Activated CD4-positive, alpha-beta T cell treated with anti-CD3 and anti-CD28 coated beads, Interleukin-2, amount 50 U/mL, for 24 hours (primary cell): ENCODE results near the gene ODAD3.
"Not testable (repeated sequence)": the region's sequence is repeated elsewhere in the genome, so short reads cannot be mapped to it uniquely, and the experiment has no call there.

ENCODE experiments used
- DNase-seq, 2 donors: peaks; one replicate each; pipeline ENCODE4 v3.0.0-alpha.2; 2020; ENCODE audit warnings: low read depth in 1 of 2, low spot score in 1 of 2

Gene ODAD3

DNA sequence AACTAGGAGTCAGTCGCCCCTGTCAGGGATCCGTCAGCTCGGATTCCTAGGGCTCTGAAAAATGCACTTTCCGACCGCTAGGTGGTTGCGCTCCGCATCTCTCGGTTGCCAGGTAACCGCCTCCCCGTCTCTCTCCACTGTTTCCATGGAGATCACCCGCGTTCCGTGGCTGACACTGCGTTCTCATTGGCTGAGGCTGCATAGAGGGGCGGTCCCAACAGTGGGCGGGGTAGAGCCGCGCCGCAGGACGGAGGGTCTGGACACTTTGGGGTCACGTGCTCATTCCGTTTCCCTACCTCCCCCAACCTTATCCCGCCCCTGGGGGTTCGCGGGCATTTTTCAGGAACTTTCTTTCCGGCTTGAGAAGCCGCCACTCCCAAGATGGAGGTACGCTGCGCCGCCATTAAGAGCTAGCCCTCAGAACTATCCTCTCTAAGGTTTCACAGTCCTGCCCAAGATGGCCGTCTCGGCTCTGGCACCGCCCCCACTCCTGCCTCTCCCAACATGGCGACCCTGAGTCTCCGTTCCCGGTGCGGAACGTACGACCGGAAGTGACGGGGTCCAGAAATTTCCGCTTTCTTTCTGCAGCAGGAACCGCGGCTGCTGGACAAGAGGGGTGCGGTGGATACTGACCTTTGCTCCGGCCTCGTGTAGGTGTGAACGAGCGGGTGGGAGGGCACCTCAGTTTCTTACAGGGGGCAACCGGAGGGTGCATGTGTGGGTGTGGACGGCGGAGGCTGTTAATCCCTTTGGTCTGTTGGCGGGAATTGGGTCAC, at the start of gene ODAD3, which contains the start of gene PRKCSH:
Gene ODAD3 (minus strand): TSS at position 65 of the 776 bp plus-strand sequence. CDS start 105 bp downstream, outside the sequence.
Gene PRKCSH (plus strand): TSS at position 579 of the 776 bp plus-strand sequence. CDS start 483 bp downstream, outside the sequence.
- DNase-seq, result peak; percentile 96 to 100

- DNase-seq, result no peak
Observed at GRCh38 chr19:11483366-11484111, 48.6 kb upstream of the ODAD3 start.

- DNase-seq, result peak; percentile 73 to 76
Observed at GRCh38 chr19:11482384-11483050, 47.6 kb upstream of the ODAD3 start.

- peak; percentile 46 to 74 for DNase-seq
Observed at GRCh38 chr19:11481534-11482383, 46.8 kb upstream of the ODAD3 start.

- no peak for DNase-seq
Observed at GRCh38 chr19:11480715-11481533, 46.0 kb upstream of the ODAD3 start, which contains the start of gene ELAVL3. ELAVL3 (minus strand) TSS chr19:11481046; CDS start chr19:11480608, 438 bp downstream.

- DNase-seq, result no peak
Observed at GRCh38 chr19:11479898-11480714, 45.2 kb upstream of the ODAD3 start.

GRCh38 chr19:11479090-11479897, 44.4 kb upstream of the ODAD3 start:
- DNase-seq, result no peak

DNA sequence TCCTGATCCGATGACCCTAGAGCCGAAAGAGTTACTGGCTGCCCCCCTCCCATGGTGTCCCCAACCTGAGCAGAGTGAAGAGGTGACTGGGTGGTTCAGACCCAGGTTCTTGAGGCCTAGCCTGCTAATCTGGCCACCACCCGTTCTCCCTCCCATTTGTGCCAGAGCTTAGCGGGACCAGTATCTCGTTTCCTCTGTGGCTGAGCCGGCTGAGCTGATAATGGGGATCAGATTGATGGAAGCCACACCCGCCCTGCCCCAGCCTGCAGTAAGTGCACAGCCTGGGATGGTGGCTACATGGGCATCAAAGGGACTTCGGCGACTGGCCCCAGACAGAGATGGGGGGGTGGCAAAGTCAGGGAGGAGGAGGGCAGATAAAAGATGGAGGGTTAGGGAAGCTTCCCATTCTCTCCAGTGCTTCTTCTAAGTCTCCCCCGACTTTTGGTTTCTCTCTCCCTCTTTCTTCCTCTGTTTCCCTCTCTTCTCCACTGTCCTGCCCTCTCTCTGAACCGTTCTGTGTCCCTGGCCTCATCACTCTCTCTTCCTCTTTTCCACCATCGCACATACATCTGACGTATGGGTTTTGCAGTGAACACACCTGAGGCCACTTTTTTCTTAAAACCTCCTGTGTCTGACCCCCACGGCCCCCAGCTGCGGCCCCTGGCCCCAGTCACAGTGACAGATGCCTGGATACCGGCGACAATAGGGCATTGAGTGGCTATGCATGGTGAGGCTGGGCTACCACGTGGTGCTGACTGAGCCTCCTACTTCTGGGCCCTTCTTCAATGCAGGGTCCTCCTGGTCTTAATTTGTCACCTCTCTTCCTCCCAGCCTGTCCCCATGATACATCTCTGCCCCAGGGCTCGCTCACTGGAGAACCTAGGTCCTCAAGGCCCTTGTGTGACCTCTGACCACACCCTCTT, 43.5 kb upstream of the ODAD3 start:
- DNase-seq, result no peak

GRCh38 chr19:11475861-11476260, 40.9 kb upstream of the ODAD3 start:
- no peak for DNase-seq

GRCh38 chr19:11475343-11475742, 40.4 kb upstream of the ODAD3 start:
- not testable (repeated sequence) for DNase-seq

GRCh38 chr19:11473725-11474124, 38.8 kb upstream of the ODAD3 start:
- DNase-seq, result no peak

- DNase-seq, result not testable (repeated sequence)
Observed at GRCh38 chr19:11468266-11468845, 33.4 kb upstream of the ODAD3 start.

- no peak for DNase-seq
Observed at GRCh38 chr19:11465600-11465999, 30.7 kb upstream of the ODAD3 start.

- DNase-seq, result no peak
Observed at GRCh38 chr19:11464333-11465265, 29.7 kb upstream of the ODAD3 start.

DNA sequence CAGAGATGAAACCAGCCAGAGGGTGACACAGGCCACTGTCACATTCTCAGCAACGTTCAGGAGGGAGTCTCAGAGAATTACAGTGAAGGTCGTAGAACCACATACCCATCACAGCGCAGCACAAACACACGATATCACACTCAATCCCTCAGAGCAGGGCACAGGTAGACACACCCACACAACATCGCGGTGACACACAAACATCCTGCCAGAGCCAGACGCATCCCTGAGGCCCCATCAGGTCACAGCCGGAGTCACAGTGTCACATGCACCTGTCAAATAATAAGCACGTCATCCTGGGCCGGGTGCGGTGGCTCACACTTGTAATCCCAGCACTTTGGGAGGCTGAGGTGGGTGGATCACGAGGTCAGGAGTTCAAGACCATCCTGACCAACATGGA, 28.5 kb upstream of the ODAD3 start:
- no peak for DNase-seq

GRCh38 chr19:11461453-11461852, 26.5 kb upstream of the ODAD3 start:
- DNase-seq, result no peak
